Fibroblast of lung (primary cell): ENCODE results near the gene POLK. TPM values are rescaled to one million over a fixed set of nuclear protein-coding genes. Genes with fewer than 3 reads are reported as not detected.
A peak's percentile ranks its signal among the peaks of the same experiment; 100 is the strongest.
"Not testable (repeated sequence)": the region's sequence is repeated elsewhere in the genome, so short reads cannot be mapped to it uniquely, and the experiment has no call there.

ENCODE experiments used
- DNase-seq, 2 donors: peaks; one replicate each; pipeline versions ENCODE4 v3.0.0 to v3.0.0-alpha.2; 2010; ENCODE audit warnings: low read depth in 2 of 2
- H2AFZ ChIP-seq: 2 replicates; pipeline ENCODE4 v1.5.1; 2012; ENCODE audit warnings: low read length, control low read depth, inconsistent platforms
- H3K27ac ChIP-seq: 2 replicates; pipeline ENCODE4 v1.5.1; 2011; ENCODE audit warnings: low read length, control low read depth; ENCODE audit not compliant: insufficient read depth
- H3K27me3 ChIP-seq: 2 replicates; pipeline ENCODE4 v1.5.1; 2011; ENCODE audit warnings: mild to moderate bottlenecking, low read length; ENCODE audit not compliant: control insufficient read depth, insufficient read depth
- H3K36me3 ChIP-seq: 2 replicates; pipeline ENCODE4 v1.5.1; 2011; ENCODE audit warnings: low read length; ENCODE audit not compliant: control insufficient read depth, insufficient read depth
- H3K4me1 ChIP-seq: 2 replicates; pipeline ENCODE4 v1.5.1; 2011; ENCODE audit warnings: low read length; ENCODE audit not compliant: control insufficient read depth, insufficient read depth; ENCODE audit errors: extremely low read depth
- H3K4me2 ChIP-seq: 2 replicates; pipeline ENCODE4 v1.5.1; 2011; ENCODE audit warnings: low read length, control low read depth; ENCODE audit not compliant: insufficient read depth; ENCODE audit errors: extremely low read depth
- H3K4me3 ChIP-seq, 4 experiments: fragments of 200-600 bp in 1 of 4; sonication (generic) in 1 of 4; replicated peaks in 1 of 4; 2 replicates each; pipeline ENCODE4 v1.5.1; 2011 to 2016; ENCODE audit warnings: low read length in 4 of 4, low read depth in 3 of 4, mild to moderate bottlenecking in 3 of 4, control low read depth in 2 of 4, inconsistent platforms in 1 of 4, mixed read lengths in 1 of 4; ENCODE audit not compliant: insufficient read depth in 1 of 4; ENCODE audit errors: control extremely low read depth in 1 of 4
- H3K79me2 ChIP-seq: 2 replicates; pipeline ENCODE4 v1.5.1; 2012; ENCODE audit warnings: mild to moderate bottlenecking, low read length, inconsistent platforms; ENCODE audit not compliant: control insufficient read depth, insufficient read depth
- H3K9ac ChIP-seq: 2 replicates; pipeline ENCODE4 v1.5.1; 2011; ENCODE audit warnings: mild to moderate bottlenecking, low read length, control low read depth; ENCODE audit not compliant: insufficient read depth
- H3K9me3 ChIP-seq: 2 replicates; pipeline ENCODE4 v1.5.1; 2012; ENCODE audit warnings: low read depth, low read length; ENCODE audit not compliant: control insufficient read depth, insufficient read depth
- H4K20me1 ChIP-seq: 2 replicates; pipeline ENCODE4 v1.5.1; 2011; ENCODE audit warnings: low read length; ENCODE audit not compliant: control insufficient read depth, insufficient read depth; ENCODE audit errors: extremely low read depth
- EZH2 ChIP-seq: IDR thresholded peaks from 2 replicates; pipeline ENCODE4 v1.5.1; 2012; ENCODE audit warnings: low read length, control low read depth, mild to moderate bottlenecking; ENCODE audit errors: missing control alignments
- polyA plus RNA-seq, 2 donors: library from polyadenylated mRNA; depleted of rRNA in 1 of 2; stranded (reverse) in 1 of 2; unstranded in 1 of 2; fragments of >200 nt; gene quantifications; 2 replicates each; pipeline ENCODE4 v1.2.1, GENCODE V29; 2011 to 2012; ENCODE audit warnings: missing spikeins in 1 of 2
- total RNA-seq: library from RNA; depleted of rRNA; stranded (reverse); fragments of >200 nt; gene quantifications from 2 replicates; pipeline ENCODE4 v1.2.1, GENCODE V29; 2014
- TF ChIP-seq, protein P1 (sequence below), 2 donors: IDR thresholded peaks in 1 of 2; conservative IDR thresholded peaks in 1 of 2; 1 replicate in 1 of 2; 2 replicates in 1 of 2; pipeline ENCODE4 v1.5.1; 2011 to 2012; ENCODE audit warnings: low read length in 2 of 2, control low read depth in 1 of 2, inconsistent platforms in 1 of 2, low read depth in 1 of 2, mild to moderate bottlenecking in 1 of 2

POLK gene
- total and polyA plus RNA-seq, 2 donors (not counting 1 experiment from before 2014, with no cell fraction given), result 32.0 to 44.9 TPM

GRCh38 chr5:75610201-75610600, 98.5 kb downstream of the POLK start:
- no peaks in the 10 kb centered on the region for H3K9me3 ChIP-seq
- no peaks in the 10 kb centered on the region for H3K36me3 ChIP-seq
- no peak overlapping the region for H3K9ac ChIP-seq
- H3K4me1 ChIP-seq, result no peaks in the 10 kb centered on the region
- no peak overlapping the region for H3K27ac ChIP-seq
- H2AFZ ChIP-seq, result no peak overlapping the region
- H4K20me1 ChIP-seq, result no peaks in the 10 kb centered on the region
- H3K4me3 ChIP-seq, result no peak overlapping the region
- H3K4me2 ChIP-seq, result no peak overlapping the region
- H3K79me2 ChIP-seq, result no peaks in the 10 kb centered on the region
- H3K27me3 ChIP-seq, result no peaks in the 10 kb centered on the region
- TF ChIP-seq, protein P1, sequence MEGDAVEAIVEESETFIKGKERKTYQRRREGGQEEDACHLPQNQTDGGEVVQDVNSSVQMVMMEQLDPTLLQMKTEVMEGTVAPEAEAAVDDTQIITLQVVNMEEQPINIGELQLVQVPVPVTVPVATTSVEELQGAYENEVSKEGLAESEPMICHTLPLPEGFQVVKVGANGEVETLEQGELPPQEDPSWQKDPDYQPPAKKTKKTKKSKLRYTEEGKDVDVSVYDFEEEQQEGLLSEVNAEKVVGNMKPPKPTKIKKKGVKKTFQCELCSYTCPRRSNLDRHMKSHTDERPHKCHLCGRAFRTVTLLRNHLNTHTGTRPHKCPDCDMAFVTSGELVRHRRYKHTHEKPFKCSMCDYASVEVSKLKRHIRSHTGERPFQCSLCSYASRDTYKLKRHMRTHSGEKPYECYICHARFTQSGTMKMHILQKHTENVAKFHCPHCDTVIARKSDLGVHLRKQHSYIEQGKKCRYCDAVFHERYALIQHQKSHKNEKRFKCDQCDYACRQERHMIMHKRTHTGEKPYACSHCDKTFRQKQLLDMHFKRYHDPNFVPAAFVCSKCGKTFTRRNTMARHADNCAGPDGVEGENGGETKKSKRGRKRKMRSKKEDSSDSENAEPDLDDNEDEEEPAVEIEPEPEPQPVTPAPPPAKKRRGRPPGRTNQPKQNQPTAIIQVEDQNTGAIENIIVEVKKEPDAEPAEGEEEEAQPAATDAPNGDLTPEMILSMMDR (conservative IDR thresholded peaks at IDR 0.05 in 1 of 2, IDR thresholded peaks at IDR 0.05 in 1 of 2; ENCODE audit: low read depth in 1 of 2, low read length in 2 of 2), result no peak
- no peak for TF ChIP-seq EZH2
- DNase-seq, result no peak

DNA sequence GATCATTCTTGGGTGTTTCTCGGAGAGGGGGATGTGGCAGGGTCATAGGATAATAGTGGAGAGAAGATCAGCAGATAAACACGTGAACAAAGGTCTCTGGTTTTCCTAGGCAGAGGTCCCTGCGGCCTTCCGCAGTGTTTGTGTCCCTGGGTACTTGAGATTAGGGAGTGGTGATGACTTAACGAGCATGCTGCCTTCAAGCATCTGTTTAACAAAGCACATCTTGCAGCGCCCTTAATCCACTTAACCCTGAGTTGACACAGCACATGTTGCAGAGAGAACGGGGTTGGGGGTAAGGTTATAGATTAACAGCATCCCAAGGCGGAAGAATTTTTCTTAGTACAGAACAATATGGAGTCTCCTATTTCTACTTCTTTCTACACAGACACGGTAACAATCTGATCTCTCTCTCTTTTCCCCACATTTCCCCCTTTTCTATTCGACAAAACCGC, 99.2 kb downstream of the POLK start:
- not testable (repeated sequence) for H3K27me3 ChIP-seq, H3K27ac ChIP-seq, H3K79me2 ChIP-seq, DNase-seq, H4K20me1 ChIP-seq, H2AFZ ChIP-seq, H3K36me3 ChIP-seq, H3K4me1 ChIP-seq, H3K9ac ChIP-seq, H3K9me3 ChIP-seq
- peak overlapping the region in 3 of 4 experiments; percentile 39 to 71 (median 70) for H3K4me3 ChIP-seq
- peak overlapping the region; percentile 91 for H3K4me2 ChIP-seq

GRCh38 chr5:75611311-75612225, 99.9 kb downstream of the POLK start, which contains the start of gene ANKDD1B:
ANKDD1B (plus strand) TSS chr5:75611453; CDS start chr5:75611635, 182 bp downstream.
- Histone ChIP-seq H3K4me3 (peak within 1 kb of the TSS; percentile 33 to 71 (median 54)), H3K27ac (peak within 1 kb of the TSS; percentile 7)

More at GRCh38 chr5:75611311-75612225, 99.9 kb downstream of the POLK start, which contains the start of gene ANKDD1B:
- peak; percentile 57 to 64 for DNase-seq
- Histone ChIP-seq H4K20me1 (no peaks in the 10 kb centered on the region), H3K4me1 (no peaks in the 10 kb centered on the region), H3K9ac (peak within 1 kb of the TSS; percentile 57), H3K27me3 (no peaks in the 10 kb centered on the region), H3K9me3 (no peaks in the 10 kb centered on the region), H2AFZ (peak within 1 kb of the TSS; percentile 1), H3K79me2 (no peaks in the 10 kb centered on the region), H3K36me3 (no peaks in the 10 kb centered on the region), H3K4me2 (peak within 1 kb of the TSS; percentile 91)
- TF ChIP-seq, protein P1 (conservative IDR thresholded peaks at IDR 0.05 in 1 of 2, IDR thresholded peaks at IDR 0.05 in 1 of 2; ENCODE audit: low read depth in 1 of 2, low read length in 2 of 2), result no peak
- no peak for TF ChIP-seq EZH2
